K562 (cell line): ENCODE results near the gene TTC9B. TPM values are rescaled to one million over a fixed set of nuclear protein-coding genes. Genes with fewer than 3 reads are reported as not detected.
A peak's percentile ranks its signal among the peaks of the same experiment; 100 is the strongest.

ENCODE experiments used
- ATAC-seq: fragments of 200-7000 bp; cut with Tn5 transposase; 3 replicates; pipeline ENCODE4 v1.9.1; 2020; ENCODE audit warnings: moderate library complexity
- BruUV-seq: library from RNA; stranded (reverse); fragments of 400-500 nt; replicated peaks from 2 replicates; lab custom pipeline; 2021; lab: Mats Ljungman, UMichigan
- CTCF ChIA-PET: fragments of 300-600 bp; formaldehyde crosslinking; extraction: SDS; loops from one replicate; lab custom pipeline; 2021; ENCODE audit warnings: low intra/inter-chr PET ratio; lab: Yijun Ruan, JAX
- POLR2A ChIA-PET: fragments of 300-600, 350-650 bp; sonication (Branson Sonifier 250); formaldehyde crosslinking; extraction: SDS; loops from one replicate; lab custom pipeline; 2021; ENCODE audit warnings: antibody characterized with exemption, inconsistent platforms; lab: Yijun Ruan, JAX
- DNase-seq, 4 experiments: peaks; one replicate each; pipeline versions ENCODE4 v3.0.0 to v3.0.0-alpha.2; 2011 to 2018; ENCODE audit warnings: low spot score in 3 of 4, mixed read lengths in 3 of 4; ENCODE audit errors: extremely low read depth in 1 of 4
- FAIRE-seq: peaks from 2 replicates; lab custom pipeline; 2011; peaks lifted over from hg19 to GRCh38; lab: Jason Lieb, UNC
- H2AFZ ChIP-seq: 2 replicates; pipeline ENCODE4 v1.6.0; 2011; ENCODE audit warnings: low read depth, low read length, control low read depth, inconsistent platforms
- H3K27ac ChIP-seq: fragments of 200-600 bp; 3 replicates; pipeline ENCODE4 v1.8.0; 2011; ENCODE audit warnings: low read depth, mild to moderate bottlenecking, control low read depth, inconsistent platforms, low read length, moderate library complexity, mixed read lengths; ENCODE audit errors: extremely low read depth
- H3K27me3 ChIP-seq, 2 experiments: fragments of 300-600 bp in 1 of 2; 2 replicates in 1 of 2; 3 replicates in 1 of 2; pipeline versions ENCODE4 v1.6.0 to v1.8.0; 2011; ENCODE audit warnings: inconsistent platforms in 2 of 2, low read length in 2 of 2, mild to moderate bottlenecking in 1 of 2, mixed read lengths in 1 of 2, moderate library complexity in 1 of 2; ENCODE audit not compliant: control insufficient read depth in 2 of 2, insufficient read depth in 2 of 2
- H3K36me3 ChIP-seq: fragments of 300-600 bp; 3 replicates; pipeline ENCODE4 v1.8.0; 2011; ENCODE audit warnings: mild to moderate bottlenecking, low read length, inconsistent platforms; ENCODE audit not compliant: control insufficient read depth, insufficient read depth
- H3K4me1 ChIP-seq, 2 experiments: fragments of 200-600 bp in 1 of 2; replicated peaks in 1 of 2; 2 replicates in 1 of 2; 3 replicates in 1 of 2; pipeline versions ENCODE4 v1.5.1 to v1.8.0; 2011; ENCODE audit warnings: inconsistent platforms in 2 of 2, low read length in 2 of 2, mild to moderate bottlenecking in 1 of 2, mixed read lengths in 1 of 2, moderate library complexity in 1 of 2; ENCODE audit not compliant: control insufficient read depth in 2 of 2, insufficient read depth in 2 of 2
- H3K4me2 ChIP-seq: 2 replicates; pipeline ENCODE4 v1.6.1; 2011; ENCODE audit warnings: low read length, control low read depth, inconsistent platforms, mixed read lengths; ENCODE audit not compliant: insufficient read depth
- H3K4me3 ChIP-seq: fragments of 200-600 bp; sonication (generic), shearing (Covaris generic); 2 replicates; pipeline ENCODE4 v1.5.1; 2016; ENCODE audit warnings: control low read depth, inconsistent platforms
- H3K79me2 ChIP-seq: fragments of 200-600 bp; 3 replicates; pipeline ENCODE4 v1.8.0; 2011; ENCODE audit warnings: low read length, inconsistent platforms; ENCODE audit not compliant: control insufficient read depth, insufficient read depth
- H3K9ac ChIP-seq, 2 experiments: 2 replicates each; pipeline versions ENCODE4 v1.6.0 to v1.6.1; 2011; ENCODE audit warnings: low read depth in 2 of 2, low read length in 2 of 2, control low read depth in 1 of 2, inconsistent platforms in 1 of 2, mild to moderate bottlenecking in 1 of 2, mixed read lengths in 1 of 2; ENCODE audit not compliant: insufficient read depth in 1 of 2
- H3K9me1 ChIP-seq: one replicate; pipeline ENCODE4 v1.6.0; 2011; ENCODE audit warnings: inconsistent platforms, mild to moderate bottlenecking, low read length, moderate library complexity; ENCODE audit not compliant: control insufficient read depth, insufficient read depth
- H3K9me3 ChIP-seq: replicated peaks from 2 replicates; pipeline ENCODE4 v1.5.1; 2011; ENCODE audit warnings: low read depth, low read length, inconsistent platforms; ENCODE audit not compliant: control insufficient read depth, insufficient read depth
- H4K20me1 ChIP-seq: replicated peaks from 2 replicates; pipeline ENCODE4 v1.6.1; 2011; ENCODE audit warnings: low read length, inconsistent platforms, mixed read lengths; ENCODE audit not compliant: control insufficient read depth, insufficient read depth
- CHD2 ChIP-seq: IDR thresholded peaks from 2 replicates; pipeline ENCODE4 v1.6.1; 2011; ENCODE audit warnings: low read depth, low read length
- DEAF1 ChIP-seq: fragments of 450-650 bp; formaldehyde crosslinking; IDR thresholded peaks from 2 replicates; pipeline ENCODE4 v1.4.0; 2020; ENCODE audit warnings: mild to moderate bottlenecking, moderate library complexity
- DMBX1 ChIP-seq: fragments of 250-450 bp; sonication (Bioruptor Pico); IDR thresholded peaks from 2 replicates; pipeline ENCODE4 v1.8.0; 2022; ENCODE audit warnings: inconsistent platforms, mild to moderate bottlenecking, moderate library complexity, borderline replicate concordance
- E2F3 ChIP-seq: fragments of 250-450 bp; sonication (Bioruptor Pico); IDR thresholded peaks from 2 replicates; pipeline ENCODE4 v1.4.0; 2020; ENCODE audit warnings: mild to moderate bottlenecking
- E2F6 ChIP-seq, 2 experiments: IDR thresholded peaks; 2 replicates each; pipeline ENCODE4 v1.6.1; 2011; ENCODE audit warnings: borderline replicate concordance in 1 of 2, control low read depth in 1 of 2, low read depth in 1 of 2, low read length in 1 of 2, mild to moderate bottlenecking in 1 of 2, mixed read lengths in 1 of 2, moderate library complexity in 1 of 2; ENCODE audit not compliant: insufficient read depth in 1 of 2, insufficient read length in 1 of 2, poor library complexity in 1 of 2, severe bottlenecking in 1 of 2; ENCODE audit errors: extremely low read depth in 1 of 2
- ELF1 ChIP-seq: fragments of 200-800 bp; sonication (Bioruptor generic); IDR thresholded peaks from 2 replicates; pipeline ENCODE4 v1.6.1; 2016; ENCODE audit warnings: missing genetic modification characterization, missing compliant biosample characterization
- GTF3C2 ChIP-seq: IDR thresholded peaks from 3 replicates; pipeline ENCODE4 v1.6.1; 2011; ENCODE audit warnings: borderline replicate concordance, mild to moderate bottlenecking, moderate library complexity; ENCODE audit not compliant: insufficient read length; ENCODE audit errors: extremely low read depth
- L3MBTL2 ChIP-seq: fragments of 450-650 bp; IDR thresholded peaks from 2 replicates; pipeline ENCODE4 v1.6.1; 2016; ENCODE audit warnings: mild to moderate bottlenecking, moderate library complexity
- MBD2 ChIP-seq: sonication (generic); IDR thresholded peaks from 2 replicates; pipeline ENCODE4 v1.6.1; 2016; ENCODE audit warnings: low read depth, borderline replicate concordance
- PTRF ChIP-seq: fragments of 450-650 bp; IDR thresholded peaks from 2 replicates; pipeline ENCODE4 v1.6.1; 2016; ENCODE audit warnings: mild to moderate bottlenecking, missing genetic modification characterization, missing compliant biosample characterization
- RB1 ChIP-seq: fragments of 450-650 bp; IDR thresholded peaks from 2 replicates; pipeline ENCODE4 v1.6.1; 2017; ENCODE audit warnings: low read depth, mild to moderate bottlenecking
- ZBTB12 ChIP-seq: fragments of 250-450 bp; sonication (Bioruptor Pico); IDR thresholded peaks from 2 replicates; pipeline ENCODE4 v1.4.0; 2020
- ZNF507 ChIP-seq: conservative IDR thresholded peaks from 2 replicates; pipeline ENCODE4 v1.6.1; 2017; ENCODE audit warnings: missing genetic modification characterization, missing compliant biosample characterization
- WGBS: fragments of 100-300 bp; shearing (Covaris generic); methylation state at CpG from one replicate; pipeline ENCODE4 v1.1.6; 2016; ENCODE audit warnings: low coverage, mixed read lengths; ENCODE audit not compliant: insufficient coverage; ENCODE audit errors: missing lambda C conversion rate; 5-methylcytosine and 5-hydroxymethylcytosine counted together
- in situ Hi-C: fragments of 300-500 bp; cut with MboI; formaldehyde crosslinking; loops from 4 replicates; pipeline ENCODE4 v1.15.0; 2018; ENCODE audit warnings: inconsistent platforms, mixed read lengths
- intact Hi-C: fragments of 100-400 bp; cut with micrococcal nuclease; formaldehyde crosslinking; loops from 2 replicates; pipeline ENCODE4 v1.14.2; 2022
- polyA plus RNA-seq, 8 experiments: library from polyadenylated mRNA; depleted of rRNA in 4 of 8; stranded (reverse) in 5 of 8; unstranded in 3 of 8; fragments of >200 nt; fragmentation: Nextera tagmentation in 2 of 8; fragmentation: Illumina TruSeq in 1 of 8; extraction: Ambion mirVana in 2 of 8; extraction: Trizol in 1 of 8; gene quantifications; 2 replicates each; pipeline versions ENCODE4 v1.2.1 to v1.2.3, GENCODE V29; 2011 to 2014; ENCODE audit warnings: inconsistent platforms in 1 of 8, missing spikeins in 1 of 8
- total RNA-seq, 7 experiments: library from RNA; depleted of rRNA in 6 of 7; stranded (reverse); fragments of >200 nt in 6 of 7; fragmentation: Illumina TruSeq in 2 of 7; extraction: Trizol in 2 of 7; gene quantifications; 2 replicates each; pipeline versions ENCODE4 v1.2.1 to v1.2.3, GENCODE V29; 2011 to 2021; ENCODE audit warnings: low replicate concordance in 1 of 7

TTC9B gene
- total and polyA plus RNA-seq, 9 of the 15 experiments (the other 6 are each of a cell fraction or from before 2014, with no cell fraction given) = 0.06 to 0.14 TPM; not detected in 7

GRCh38 chr19:40221858-40222619 lies 3.9 kb upstream of the TTC9B start:
- Histone ChIP-seq H3K9ac (no peak overlapping the region), H3K4me1 (peaks cover 12 to 46% of the 10 kb centered on the region in 2 experiments; a peak in 4 of 5 replicates), H3K79me2 (no peaks in the 10 kb centered on the region), H3K9me3 (peaks cover 4% of the 10 kb centered on the region; the same call in 1 of the 2 replicates), H3K4me2 (no peak overlapping the region), H4K20me1 (no peaks in the 10 kb centered on the region; the same call in none of the 2 replicates), H3K36me3 (no peaks in the 10 kb centered on the region), H3K27ac (no peak overlapping the region), H3K4me3 (no peak overlapping the region), H3K27me3 (peaks cover 0 to 3% of the 10 kb centered on the region in 2 experiments; a peak in 1 of 5 replicates), H3K9me1 (no peaks in the 10 kb centered on the region), H2AFZ (no peak overlapping the region)
- peak; percentile 84 to 96 (median 89) for DNase-seq
- peak; percentile 97 for FAIRE-seq
- no TSS peak for BruUV-seq
- in situ Hi-C loops (loop anchor here (5.0 kb wide), 1 partner anchor 75 kb away; no protein-coding TSS in a partner anchor), intact Hi-C loops (loop anchor here (1.0 to 2.0 kb wide), 2 partner anchors 67 to 83 kb away; no protein-coding TSS in a partner anchor)
- 62% methylated on average over 35 of the region's 41 CpGs for WGBS
- peak; percentile 85 for ATAC-seq
- POLR2A ChIA-PET = interaction anchor here (1.0 kb wide), 1 partner anchor 22 kb away, joined by 3 read pairs; no protein-coding TSS in a partner anchor
- CTCF ChIA-PET = interaction anchor here (0.5 to 3.3 kb wide), 5 partner anchors 30 to 430 kb away, joined by 3 to 24 read pairs (median 6); no protein-coding TSS in a partner anchor
- TF ChIP-seq MBD2 = peak; percentile 88
- TF ChIP-seq CHD2 = peak; percentile 67; the same call in 1 of the 2 replicates
- no peak for TF ChIP-seq L3MBTL2
- no peak for TF ChIP-seq ZNF507 (tag)
- TF ChIP-seq GTF3C2 = no peak
- TF ChIP-seq E2F6 (IDR thresholded peaks at IDR 0.05; ENCODE audit: borderline replicate concordance in 1 of 2, extremely low read depth in 1 of 2, insufficient read depth in 1 of 2, insufficient read length in 1 of 2, low read depth in 1 of 2, low read length in 1 of 2, poor library complexity in 1 of 2, severe bottlenecking in 1 of 2) = no peak
- TF ChIP-seq DMBX1 = no peak
- no peak for TF ChIP-seq E2F3 (CRISPR knock-in tag)
- 0 out of 2 replicates have a peak, but pooled peaks have one; percentile 23 for TF ChIP-seq ELF1 (tag)
- TF ChIP-seq DEAF1 = peak; percentile 89
- TF ChIP-seq RB1 = peak; percentile 30; the same call in 1 of the 2 replicates
- TF ChIP-seq PTRF = no peak
- no peak for TF ChIP-seq ZBTB12 (CRISPR knock-in tag)
